NCI-H2081 (cell line): ENCODE results near the gene BOD1.
A peak's percentile ranks its signal among the peaks of the same experiment; 100 is the strongest.

ENCODE experiments used
- DNase-seq, 2 experiments: peaks; one replicate each; lab custom pipeline; 2025; lab: John Stamatoyannopoulos, UW

BOD1 gene

DNA sequence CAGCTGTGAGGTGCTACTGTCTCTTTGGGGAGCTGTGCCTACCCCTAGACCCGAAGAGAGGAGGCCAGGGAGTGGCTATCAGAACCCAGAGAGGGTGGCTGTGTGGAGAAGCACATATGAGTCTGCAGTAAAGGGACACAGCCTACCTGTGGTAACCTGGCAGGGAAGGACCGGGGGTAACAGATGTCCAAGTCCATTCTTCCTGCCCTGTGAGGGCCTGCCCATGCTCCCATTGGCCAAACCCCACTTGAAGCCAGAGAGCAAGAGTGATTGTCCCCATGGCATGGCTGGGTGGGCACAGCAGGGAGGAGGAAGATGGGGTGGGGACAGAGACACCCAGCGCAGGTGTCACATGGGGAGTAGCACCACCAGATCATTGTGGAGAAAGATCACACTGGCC lies 39.3 kb downstream of the BOD1 start:
- no peak for DNase-seq

DNA sequence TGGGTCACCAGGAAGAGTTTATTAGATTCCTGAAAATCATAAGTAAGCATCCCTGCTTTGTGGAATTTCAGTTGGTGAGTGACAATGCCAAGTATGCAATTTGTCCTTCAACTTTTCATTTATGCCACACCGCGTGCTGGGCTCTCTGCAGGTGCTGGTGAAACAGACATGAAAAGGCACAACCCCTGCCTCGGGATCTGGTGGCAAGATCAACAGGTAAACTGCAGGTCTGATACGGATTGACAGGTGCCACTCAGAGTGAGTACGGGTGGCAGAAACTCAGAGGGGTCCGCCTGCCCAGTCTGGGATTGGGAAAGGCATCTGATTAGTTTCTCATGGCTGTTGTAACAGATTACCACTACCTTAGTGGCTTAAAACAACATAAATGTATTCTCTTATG lies 40.5 kb downstream of the BOD1 start:
- no peak for DNase-seq

DNA sequence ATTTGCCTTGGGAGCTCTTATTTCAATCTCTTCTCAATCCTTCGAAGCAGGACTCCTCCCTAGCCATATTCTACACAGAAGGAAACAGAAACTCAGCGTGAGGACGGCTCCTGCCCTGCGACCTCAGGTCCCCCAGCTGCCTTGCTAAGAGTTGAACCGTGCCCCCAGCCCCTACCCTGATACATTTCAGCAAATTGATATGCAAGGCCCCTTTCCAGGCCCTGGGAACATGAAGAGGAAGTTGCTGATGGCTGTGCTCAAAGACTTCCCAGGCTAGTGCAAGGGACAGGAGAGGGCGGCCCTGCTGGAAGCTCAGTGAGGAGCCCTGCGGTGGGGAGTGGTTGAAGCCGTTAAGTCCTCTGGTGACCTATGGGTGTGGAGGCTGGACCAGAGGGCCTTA lies 41.5 kb downstream of the BOD1 start:
- no peak for DNase-seq

GRCh38 chr5:173573126-173573960 lies 43.1 kb downstream of the BOD1 start:
- peak; percentile 25 to 34 for DNase-seq

GRCh38 chr5:173572431-173573125 lies 43.9 kb downstream of the BOD1 start:
- no peak for DNase-seq

DNA sequence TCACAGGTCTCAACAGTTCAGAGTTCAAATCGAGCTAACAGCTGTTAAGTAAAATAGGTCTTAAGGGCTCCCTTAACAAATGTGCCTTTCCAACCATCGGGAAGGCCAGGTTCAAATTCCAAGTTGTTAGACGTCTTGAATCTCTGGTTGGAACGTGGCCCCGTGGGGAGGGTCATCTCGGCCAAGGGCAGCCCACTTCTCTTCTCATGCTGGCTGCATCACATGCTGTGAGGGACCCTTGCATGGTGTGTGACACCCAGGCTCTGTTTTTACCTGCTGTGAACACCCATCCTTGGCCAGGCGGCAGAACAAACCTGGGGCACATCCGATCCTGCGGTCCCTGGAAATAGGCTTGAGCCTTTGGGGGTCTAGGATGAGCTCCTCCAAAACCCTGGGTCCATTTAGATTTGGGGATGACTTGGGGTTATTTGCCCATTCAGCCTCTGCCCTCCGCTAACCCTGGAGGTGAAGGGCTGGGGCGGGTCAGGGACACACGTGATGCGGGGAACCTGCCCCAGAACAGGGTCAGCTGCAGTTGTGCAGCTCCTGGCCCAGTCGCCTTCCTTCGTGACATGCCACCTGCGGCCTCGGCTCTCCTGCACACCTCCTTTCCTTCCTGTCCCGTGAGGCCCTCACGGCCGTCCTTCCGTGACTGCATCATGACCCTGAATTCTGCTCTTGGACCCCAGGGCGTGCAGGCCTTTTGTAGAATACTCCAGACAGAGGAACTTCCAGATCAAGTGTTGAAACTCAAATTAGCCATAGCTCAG lies 45.9 kb downstream of the BOD1 start:
- DNase-seq, result no peak

DNA sequence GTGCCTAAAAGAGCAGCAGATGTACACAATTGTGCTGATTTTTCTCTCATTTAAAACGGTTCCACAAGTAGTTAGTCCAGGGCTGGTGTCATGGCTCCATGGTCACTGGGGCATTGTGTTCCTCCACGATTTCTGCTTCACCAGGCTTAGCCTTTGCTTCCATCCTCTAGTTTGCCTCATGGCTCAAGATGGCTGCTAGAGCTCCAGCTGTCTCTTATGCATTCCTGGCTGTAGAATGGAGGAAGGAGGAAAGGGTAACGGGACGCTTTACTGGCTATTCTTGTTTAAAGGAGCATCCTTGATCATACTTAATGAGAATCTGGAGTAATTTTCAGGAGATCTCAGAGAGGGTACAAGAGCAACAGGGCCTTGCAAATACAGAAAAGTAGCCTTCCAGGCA lies 47.7 kb downstream of the BOD1 start:
- DNase-seq, result no peak

GRCh38 chr5:173568128-173568527 lies 48.3 kb downstream of the BOD1 start:
- no peak for DNase-seq

DNA sequence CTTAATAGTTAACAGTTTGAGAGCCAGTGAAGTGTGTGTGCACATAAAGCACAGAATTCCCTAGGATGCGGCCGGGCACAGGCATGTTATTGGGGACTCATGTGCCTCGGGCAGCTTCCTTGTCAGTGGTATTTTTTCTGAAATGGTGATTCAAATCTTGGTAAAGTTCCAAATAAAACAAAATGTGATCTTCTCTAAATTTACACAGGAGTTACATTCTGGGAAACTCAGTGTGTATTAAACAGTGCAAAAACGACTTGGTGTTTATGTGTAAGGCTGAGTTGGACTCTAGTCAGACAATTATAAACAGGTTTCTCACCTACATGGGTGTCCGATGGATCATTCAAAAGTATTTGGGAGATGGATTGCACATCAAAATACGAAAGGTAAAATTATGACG lies 48.9 kb downstream of the BOD1 start:
- DNase-seq, result no peak

DNA sequence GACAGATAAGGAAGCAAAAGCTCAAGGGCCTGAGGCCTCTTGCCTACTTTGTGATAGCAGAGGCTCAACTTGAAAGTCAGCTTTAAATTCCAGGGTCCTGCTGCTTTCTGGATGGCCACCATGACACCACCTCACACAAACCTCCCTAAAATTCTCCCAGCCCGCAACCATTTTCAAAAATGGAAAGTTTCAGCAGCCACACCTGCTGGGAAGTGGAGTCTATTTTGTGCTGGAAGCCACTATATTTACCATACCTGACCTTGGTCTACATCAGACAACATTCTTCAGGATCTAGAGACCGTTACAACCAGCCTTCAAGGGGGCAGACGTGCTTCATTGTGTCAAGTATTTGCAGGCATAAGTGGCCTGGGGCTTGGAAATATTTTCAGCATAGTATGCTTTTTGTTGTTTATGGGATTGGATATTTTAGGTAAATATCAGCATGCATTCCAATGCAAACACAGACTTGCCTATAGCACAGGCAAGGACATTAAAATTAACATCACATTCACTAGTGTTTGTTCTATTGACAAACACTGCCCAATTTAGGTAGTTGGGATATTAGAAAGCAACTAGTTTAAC lies 50.9 kb downstream of the BOD1 start:
- no peak for DNase-seq

GRCh38 chr5:173564106-173564505 lies 52.3 kb downstream of the BOD1 start:
- no peak for DNase-seq

DNA sequence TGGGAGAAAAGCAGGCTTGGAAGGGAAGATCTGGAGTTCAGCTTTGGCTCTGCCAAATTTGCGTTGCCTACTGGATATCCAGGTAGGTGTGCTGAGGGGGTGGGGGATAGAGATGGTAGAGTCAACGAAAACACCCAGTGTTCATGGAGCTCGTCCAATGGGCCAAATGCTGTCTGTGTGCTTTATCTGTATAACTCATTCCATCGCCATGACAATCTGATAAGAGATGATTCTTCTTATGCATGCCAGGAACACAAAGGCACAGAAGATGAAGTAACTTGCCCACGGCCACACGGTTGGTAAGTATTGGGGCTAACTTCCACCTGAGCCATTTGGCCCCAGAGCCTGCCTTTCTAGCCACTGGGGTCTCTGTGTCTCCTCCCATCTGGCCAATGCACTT lies 53.2 kb downstream of the BOD1 start:
- DNase-seq, result no peak

DNA sequence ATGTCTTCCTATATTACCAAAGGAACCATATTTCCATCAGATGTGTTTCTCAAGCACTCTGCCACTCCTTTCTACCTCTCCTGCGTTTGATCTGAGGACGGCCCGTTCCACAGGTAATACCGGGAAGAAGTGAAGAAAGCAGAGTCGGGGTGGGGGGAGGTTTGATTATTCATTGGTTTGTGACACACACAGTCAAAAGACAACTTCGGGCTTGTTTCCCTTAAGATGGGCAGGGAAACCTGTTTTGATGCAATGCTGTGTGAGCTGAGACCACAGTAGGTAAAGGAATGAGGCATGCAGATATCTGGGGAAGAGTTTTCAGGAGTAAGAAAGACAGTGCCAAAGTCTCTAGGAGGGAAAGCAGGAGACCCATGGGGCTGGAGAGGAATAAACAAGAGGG lies 54.0 kb downstream of the BOD1 start:
- no peak for DNase-seq
